A673 (cell line): Measurements from ENCODE around the gene ZFP36L2.

ENCODE experiments used
- EZH2 ChIP-seq: fragments of 200-600 bp; sonication (generic); IDR thresholded peaks from 2 replicates; pipeline ENCODE4 v1.6.1; 2017; ENCODE audit warnings: borderline replicate concordance, low read depth, mild to moderate bottlenecking, mixed read lengths, antibody characterized with exemption, low read length; ENCODE audit not compliant: poor library complexity, severe bottlenecking
- TF ChIP-seq, protein P1 (sequence below): fragments of 300-800, 200-600 bp; sonication (generic); conservative IDR thresholded peaks from 2 replicates; pipeline ENCODE4 v1.5.1; 2017; ENCODE audit warnings: low read depth, mild to moderate bottlenecking, antibody characterized with exemption, low read length, moderate library complexity, mixed read lengths

DNA sequence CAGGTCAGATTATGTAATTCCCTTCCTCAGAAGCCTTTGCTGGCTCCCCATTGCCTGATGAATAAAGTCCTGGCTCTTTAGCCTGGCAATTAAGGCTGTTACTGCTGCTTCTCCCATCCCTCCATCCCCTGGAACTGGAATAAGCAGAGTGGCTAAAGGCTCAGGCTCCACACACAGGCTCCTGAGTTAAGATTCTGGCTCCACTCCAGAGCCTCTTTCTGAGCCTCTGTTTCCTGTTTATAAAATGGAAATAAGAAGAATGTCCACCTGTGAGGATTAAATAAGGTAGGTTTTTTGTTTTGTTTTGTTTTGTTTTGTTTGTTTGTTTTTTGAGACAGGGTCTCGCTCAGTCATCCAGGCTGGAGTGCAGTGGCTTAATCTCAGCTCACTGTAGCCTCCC is 50.0 kb downstream of the ZFP36L2 start:
- TF ChIP-seq, protein P1, sequence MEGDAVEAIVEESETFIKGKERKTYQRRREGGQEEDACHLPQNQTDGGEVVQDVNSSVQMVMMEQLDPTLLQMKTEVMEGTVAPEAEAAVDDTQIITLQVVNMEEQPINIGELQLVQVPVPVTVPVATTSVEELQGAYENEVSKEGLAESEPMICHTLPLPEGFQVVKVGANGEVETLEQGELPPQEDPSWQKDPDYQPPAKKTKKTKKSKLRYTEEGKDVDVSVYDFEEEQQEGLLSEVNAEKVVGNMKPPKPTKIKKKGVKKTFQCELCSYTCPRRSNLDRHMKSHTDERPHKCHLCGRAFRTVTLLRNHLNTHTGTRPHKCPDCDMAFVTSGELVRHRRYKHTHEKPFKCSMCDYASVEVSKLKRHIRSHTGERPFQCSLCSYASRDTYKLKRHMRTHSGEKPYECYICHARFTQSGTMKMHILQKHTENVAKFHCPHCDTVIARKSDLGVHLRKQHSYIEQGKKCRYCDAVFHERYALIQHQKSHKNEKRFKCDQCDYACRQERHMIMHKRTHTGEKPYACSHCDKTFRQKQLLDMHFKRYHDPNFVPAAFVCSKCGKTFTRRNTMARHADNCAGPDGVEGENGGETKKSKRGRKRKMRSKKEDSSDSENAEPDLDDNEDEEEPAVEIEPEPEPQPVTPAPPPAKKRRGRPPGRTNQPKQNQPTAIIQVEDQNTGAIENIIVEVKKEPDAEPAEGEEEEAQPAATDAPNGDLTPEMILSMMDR, result no peak
- TF ChIP-seq EZH2, result no peak
